Activated B cell treated with CpG ODN at 0.5 μM for 24 hours (primary cell): ENCODE measurements around the gene MIEN1. TPM values are rescaled to one million over a fixed set of nuclear protein-coding genes. Genes with fewer than 3 reads are reported as not detected.

Experiments
- ATAC-seq: fragments of 200-7000 bp; cut with Tn5 transposase; one replicate; pipeline ENCODE4 v1.10.0; 2021; ENCODE audit warnings: low read depth, mild to moderate bottlenecking, moderate library complexity
- CTCF ChIA-PET: fragments of 350-600 bp; sonication (Branson Sonifier 250); formaldehyde crosslinking; loops from one replicate; lab custom pipeline; 2021; ENCODE audit warnings: antibody characterized with exemption; lab: Charles Lee
- POLR2A ChIA-PET: fragments of 350-600 bp; sonication (Branson Sonifier 250); formaldehyde crosslinking; loops from one replicate; lab custom pipeline; 2021; ENCODE audit warnings: antibody characterized with exemption; lab: Charles Lee
- DNase-seq: peaks from one replicate; pipeline ENCODE4 v3.0.0; 2022
- H3K27ac Mint-ChIP-seq: one replicate; pipeline ENCODE4 v1.8.0; 2020; ENCODE audit warnings: mixed read lengths
- H3K27me3 Mint-ChIP-seq: one replicate; pipeline ENCODE4 v1.8.0; 2021; ENCODE audit warnings: mixed read lengths
- H3K36me3 Mint-ChIP-seq: one replicate; pipeline ENCODE4 v1.8.0; 2021; ENCODE audit warnings: low read depth, mixed read lengths
- H3K4me1 Mint-ChIP-seq: one replicate; pipeline ENCODE4 v1.8.0; 2021; ENCODE audit warnings: mixed read lengths
- H3K4me3 Mint-ChIP-seq: one replicate; pipeline ENCODE4 v1.8.0; 2020; ENCODE audit warnings: mild to moderate bottlenecking, mixed read lengths
- H3K9me3 Mint-ChIP-seq: one replicate; pipeline ENCODE4 v1.8.0; 2020; ENCODE audit warnings: mixed read lengths
- CTCF ChIP-seq: fragments of 200-600 bp; IDR thresholded peaks from one replicate; pipeline ENCODE4 v1.8.0; 2022; ENCODE audit warnings: antibody characterized with exemption, mild to moderate bottlenecking
- intact Hi-C: fragments of 100-400 bp; cut with micrococcal nuclease; formaldehyde crosslinking; loops from one replicate; pipeline ENCODE4 v1.15.1; 2024
- total RNA-seq: library from RNA; stranded (reverse); gene quantifications from 2 replicates; pipeline ENCODE4 v1.2.3, GENCODE V29; 2022

The MIEN1 gene
- 42.2 and 45.7 TPM in 2 replicates for total RNA-seq

GRCh38 chr17:39730095-39730921 lies at the start of gene MIEN1:
TSS of gene MIEN1 (minus strand) at chr17:39730532. CDS start at chr17:39730495, 37 bp downstream.
- peaks cover 29% of the 10 kb centered on the region for H3K36me3 Mint-ChIP-seq
- no peaks in the 10 kb centered on the region for H3K27me3 Mint-ChIP-seq
- peak within 1 kb of the TSS; percentile 88 for H3K4me3 Mint-ChIP-seq
- CTCF ChIA-PET = interaction anchor here (0.6 to 3.6 kb wide), 20 partner anchors 8 to 250 kb away, joined by 3 to 29 read pairs (median 5); partner anchors contain the start of genes IKZF3, PGAP3, PNMT and PSMD3
- no peaks in the 10 kb centered on the region for H3K9me3 Mint-ChIP-seq
- H3K27ac Mint-ChIP-seq = peak within 1 kb of the TSS; percentile 86
- intact Hi-C loops = loop anchor here (1.0 to 5.0 kb wide), 9 partner anchors 24 to 250 kb away; partner anchors contain the start of genes IKZF3, PNMT, PSMD3 and STARD3
- H3K4me1 Mint-ChIP-seq = peaks cover 21% of the 10 kb centered on the region
- TF ChIP-seq CTCF = peak; percentile 64
- peak; percentile 99 for DNase-seq
- ATAC-seq = peak; percentile 91
- POLR2A ChIA-PET = interaction anchor here (0.5 to 3.1 kb wide), 41 partner anchors 9 to 531 kb away, joined by 3 to 39 read pairs (median 5); partner anchors contain the start of genes IKZF3, PGAP3, PNMT and PSMD3

- peak overlapping the region; percentile 88 for H3K4me3 Mint-ChIP-seq
- ChIA-PET CTCF (interaction anchor here (0.8 to 1.6 kb wide), 6 partner anchors 9 to 90 kb away, joined by 3 to 7 read pairs (median 4); partner anchors contain the start of genes IKZF3 and PGAP3), POLR2A (interaction anchor here (0.6 to 13.9 kb wide), 9 partner anchors 9 to 85 kb away, joined by 3 to 308 read pairs (median 8); partner anchors contain the start of genes IKZF3 and MIEN1)
- intact Hi-C loops = loop anchor here (1.0 kb wide), 3 partner anchors 7 to 17 kb away; no protein-coding TSS in a partner anchor
- TF ChIP-seq CTCF = no peak
- peaks cover 76% of the 10 kb centered on the region for H3K36me3 Mint-ChIP-seq
- no peaks in the 10 kb centered on the region for H3K27me3 Mint-ChIP-seq
- ATAC-seq (peak; percentile 44), DNase-seq (no peak)
- H3K4me1 Mint-ChIP-seq = peaks cover 93% of the 10 kb centered on the region
- H3K9me3 Mint-ChIP-seq = no peaks in the 10 kb centered on the region
- H3K27ac Mint-ChIP-seq = peak overlapping the region; percentile 96
Observed at GRCh38 chr17:39777534-39778365, 47.4 kb upstream of the MIEN1 start.

GRCh38 chr17:39776252-39776651 lies 45.9 kb upstream of the MIEN1 start:
- H3K4me3 Mint-ChIP-seq = peak overlapping the region; percentile 88
- POLR2A ChIA-PET = interaction anchor here (0.6 to 13.9 kb wide), 17 partner anchors 8 to 323 kb away, joined by 3 to 308 read pairs (median 8); partner anchors contain the start of genes IKZF3 and PSMD3

GRCh38 chr17:39775031-39775430 lies 44.7 kb upstream of the MIEN1 start:
- Mint-ChIP-seq H3K27ac (peak overlapping the region; percentile 96), H3K36me3 (peaks cover 79% of the 10 kb centered on the region), H3K4me3 (peak overlapping the region; percentile 88), H3K9me3 (no peaks in the 10 kb centered on the region), H3K4me1 (peaks cover 96% of the 10 kb centered on the region), H3K27me3 (no peaks in the 10 kb centered on the region)
- TF ChIP-seq CTCF = no peak
- intact Hi-C loops = loop anchor here (1.0 kb wide), 1 partner anchor 21 kb away; no protein-coding TSS in a partner anchor
- POLR2A ChIA-PET = interaction anchor here (0.6 to 13.9 kb wide), 12 partner anchors 8 to 330 kb away, joined by 4 to 308 read pairs (median 9); partner anchors contain the start of genes IKZF3 and PSMD3
- CTCF ChIA-PET = interaction anchor here (0.7 to 1.1 kb wide), 3 partner anchors 19 to 205 kb away, joined by 3 to 6 read pairs (median 3); partner anchors contain the start of genes IKZF3 and PSMD3
- ATAC-seq (peak; percentile 42), DNase-seq (no peak)

More at GRCh38 chr17:39776252-39776651, 45.9 kb upstream of the MIEN1 start:
- no peak for ATAC-seq
- TF ChIP-seq CTCF = no peak
- no peaks in the 10 kb centered on the region for H3K9me3 Mint-ChIP-seq
- H3K4me1 Mint-ChIP-seq = peaks cover 93% of the 10 kb centered on the region
- peak overlapping the region; percentile 96 for H3K27ac Mint-ChIP-seq
- CTCF ChIA-PET = interaction anchor here (1.0 to 1.5 kb wide), 5 partner anchors 12 to 47 kb away, joined by 3 to 4 read pairs (median 3); no protein-coding TSS in a partner anchor
- H3K27me3 Mint-ChIP-seq = no peaks in the 10 kb centered on the region
- intact Hi-C loops = no loop called here
- H3K36me3 Mint-ChIP-seq = peaks cover 77% of the 10 kb centered on the region
- DNase-seq = no peak
